T-cell (primary cell): ENCODE results near the gene EPS8L2. TPM values are rescaled to one million over a fixed set of nuclear protein-coding genes. Genes with fewer than 3 reads are reported as not detected.

Experiments
- ATAC-seq, 4 experiments: fragments of 200-7000 bp in 3 of 4; fragments of 150-1000 bp in 1 of 4; cut with Tn5 transposase; replicated peaks in 1 of 4; 1 replicate in 3 of 4; 2 replicates in 1 of 4; pipeline ENCODE4 v1.10.0; 2021; ENCODE audit warnings: moderate library complexity in 3 of 4, mild to moderate bottlenecking in 2 of 4, moderate number of reproducible peaks in 1 of 4
- CTCF ChIA-PET, 2 donors: fragments of 300-600 bp; sonication (Branson Sonifier 250); formaldehyde crosslinking; loops; one replicate each; lab custom pipeline; 2022; ENCODE audit warnings: antibody characterized with exemption in 2 of 2; lab: Charles Lee
- POLR2A ChIA-PET, 2 donors: fragments of 300-600 bp; sonication (Branson Sonifier 250); formaldehyde crosslinking; loops; one replicate each; lab custom pipeline; 2022; ENCODE audit warnings: antibody characterized with exemption in 2 of 2; lab: Charles Lee
- DNase-seq, 35 experiments: peaks; one replicate each; pipeline versions ENCODE4 v3.0.0 to v3.0.0-alpha.2; 2013 to 2023
- H3K27ac ChIP-seq: one replicate; pipeline ENCODE4 v1.5.1; 2013; ENCODE audit warnings: low read length
- H3K27me3 ChIP-seq, 2 experiments: replicated peaks in 1 of 2; 1 replicate in 1 of 2; 2 replicates in 1 of 2; pipeline versions ENCODE4 v1.6.1 to v1.7.0; 2013; ENCODE audit warnings: low read length in 1 of 2, mixed read lengths in 1 of 2; ENCODE audit not compliant: control insufficient read depth in 2 of 2, insufficient read depth in 2 of 2; ENCODE audit errors: extremely low read depth in 1 of 2
- H3K36me3 ChIP-seq, 2 donors: 1 replicate in 1 of 2; 2 replicates in 1 of 2; pipeline versions ENCODE4 v1.6.1 to v1.7.0; 2013; ENCODE audit warnings: low read length in 1 of 2; ENCODE audit not compliant: control insufficient read depth in 2 of 2, insufficient read depth in 1 of 2; ENCODE audit errors: extremely low read depth in 1 of 2
- H3K4me1 ChIP-seq, 2 experiments: 1 replicate in 1 of 2; 2 replicates in 1 of 2; pipeline versions ENCODE4 v1.6.1 to v1.7.0; 2013; ENCODE audit warnings: low read length in 2 of 2, mixed read lengths in 1 of 2; ENCODE audit not compliant: insufficient read depth in 2 of 2, control insufficient read depth in 1 of 2; ENCODE audit errors: extremely low read depth in 1 of 2
- H3K4me3 ChIP-seq, 2 donors: 1 replicate in 1 of 2; 2 replicates in 1 of 2; pipeline versions ENCODE4 v1.5.1 to v1.7.0; 2013; ENCODE audit warnings: mild to moderate bottlenecking in 2 of 2, low read length in 1 of 2, moderate library complexity in 1 of 2; ENCODE audit not compliant: control insufficient read depth in 1 of 2; ENCODE audit errors: extremely low read depth in 1 of 2
- H3K9me3 ChIP-seq: 2 replicates; pipeline ENCODE4 v1.7.0; 2013
- H3K27ac Mint-ChIP-seq, 2 donors: one replicate each; pipeline ENCODE4 v1.8.0; 2020 to 2021; ENCODE audit warnings: mild to moderate bottlenecking in 2 of 2, mixed read lengths in 2 of 2
- H3K27me3 Mint-ChIP-seq, 2 donors: one replicate each; pipeline ENCODE4 v1.8.0; 2021 to 2022; ENCODE audit warnings: mixed read lengths in 2 of 2
- H3K36me3 Mint-ChIP-seq: one replicate; pipeline ENCODE4 v1.8.0; 2021; ENCODE audit warnings: mixed read lengths
- H3K4me1 Mint-ChIP-seq, 3 donors: one replicate each; pipeline ENCODE4 v1.8.0; 2020 to 2022; ENCODE audit warnings: mixed read lengths in 3 of 3, mild to moderate bottlenecking in 1 of 3
- H3K4me3 Mint-ChIP-seq, 3 donors: one replicate each; pipeline ENCODE4 v1.8.0; 2020 to 2022; ENCODE audit warnings: mild to moderate bottlenecking in 3 of 3, mixed read lengths in 3 of 3, moderate library complexity in 3 of 3
- H3K9me3 Mint-ChIP-seq, 3 donors: one replicate each; pipeline ENCODE4 v1.8.0; 2020 to 2022; ENCODE audit warnings: mixed read lengths in 3 of 3
- WGBS: methylation state at CpG from one replicate; pipeline ENCODE4 v1.1.5; 2013; ENCODE audit warnings: missing lambda C conversion rate; ENCODE audit not compliant: insufficient coverage; 5-methylcytosine and 5-hydroxymethylcytosine counted together
- total RNA-seq, 35 experiments: library from RNA in 6 of 35; stranded (reverse) in 6 of 35; fragments of 120-200 nt in 1 of 35; gene quantifications; one replicate each; pipeline versions ENCODE4 v1.2.1 to v1.2.4 and lab custom pipeline; 2013 to 2026

Gene EPS8L2
- total RNA-seq, 5 donors from 2014 or later (not counting 1 experiment from before 2014, with no cell fraction given): 7.5 to 18.5 (median 14.6) TPM

GRCh38 chr11:721247-721740, 15.3 kb downstream of the EPS8L2 start:
- Mint-ChIP-seq H3K27me3 (peaks cover 11 to 14% of the 10 kb centered on the region in 2 donors), H3K4me3 (peak overlapping the region; percentile 55 to 77 (median 59)), H3K36me3 (no peaks in the 10 kb centered on the region), H3K4me1 (peaks cover 6 to 24% (median 13%) of the 10 kb centered on the region in 3 donors), H3K9me3 (peaks cover 0 to 3% (median 0%) of the 10 kb centered on the region in 3 donors), H3K27ac (no peak overlapping the region)
- WGBS: 10% methylated on average over 24 of the region's 28 CpGs
- Histone ChIP-seq H3K36me3 (no peaks in the 10 kb centered on the region), H3K4me3 (peak overlapping the region; percentile 11 to 23), H3K27ac (no peak overlapping the region), H3K4me1 (peaks cover 8 to 41% of the 10 kb centered on the region in 2 experiments), H3K9me3 (no peaks in the 10 kb centered on the region), H3K27me3 (peaks cover 0 to 59% of the 10 kb centered on the region in 2 experiments)
- DNase-seq (no peak), ATAC-seq (peak in 3 of 4 experiments; percentile 2 to 3 (median 3))
- CTCF ChIA-PET: interaction anchor here in 1 of 2 donors (1.0 to 1.3 kb wide), 3 partner anchors 26 to 185 kb away, joined by 3 to 4 read pairs (median 3); partner anchors contain the start of gene TMEM80
- POLR2A ChIA-PET: interaction anchor here in 1 of 2 donors (0.6 kb wide), 1 partner anchor 75 kb away, joined by 3 read pairs; no protein-coding TSS in a partner anchor

GRCh38 chr11:721741-722345, 15.8 kb downstream of the EPS8L2 start:
- Histone ChIP-seq H3K4me1 (peaks cover 9 to 47% of the 10 kb centered on the region in 2 experiments), H3K27ac (no peak overlapping the region), H3K9me3 (no peaks in the 10 kb centered on the region), H3K27me3 (peaks cover 0 to 59% of the 10 kb centered on the region in 2 experiments), H3K36me3 (no peaks in the 10 kb centered on the region), H3K4me3 (peak overlapping the region in 1 of 2 donors; percentile 6)
- 4% methylated on average over 26 of the region's 33 CpGs for WGBS
- H3K4me1 Mint-ChIP-seq: peaks cover 6 to 26% (median 16%) of the 10 kb centered on the region in 3 donors
- no peaks in the 10 kb centered on the region for H3K36me3 Mint-ChIP-seq
- peak in 32 of 35 experiments; percentile 33 to 77 (median 56) for DNase-seq
- peak; percentile 44 to 59 (median 52) for ATAC-seq
- ChIA-PET CTCF (interaction anchor here (0.6 to 1.3 kb wide), 7 partner anchors 26 to 266 kb away, joined by 3 to 5 read pairs (median 3); partner anchors contain the start of gene TMEM80 (in 1 of the 2)), POLR2A (interaction anchor here in 1 of 2 donors (0.6 to 0.7 kb wide), 2 partner anchors 26 to 75 kb away, joined by 3 to 6 read pairs; partner anchors contain the start of gene TMEM80)
- H3K27ac Mint-ChIP-seq: no peak overlapping the region
- H3K4me3 Mint-ChIP-seq: peak overlapping the region in 2 of 3 donors; percentile 55 to 77
- H3K9me3 Mint-ChIP-seq: no peaks in the 10 kb centered on the region
- H3K27me3 Mint-ChIP-seq: peaks cover 11 to 14% of the 10 kb centered on the region in 2 donors

GRCh38 chr11:722346-722811, 16.3 kb downstream of the EPS8L2 start:
- WGBS: 69% methylated on average over 16 of the region's 20 CpGs
- Mint-ChIP-seq H3K4me3 (peak overlapping the region in 1 of 3 donors; percentile 77), H3K27ac (no peak overlapping the region), H3K36me3 (no peaks in the 10 kb centered on the region), H3K27me3 (peaks cover 11 to 14% of the 10 kb centered on the region in 2 donors), H3K9me3 (no peaks in the 10 kb centered on the region), H3K4me1 (peaks cover 6 to 28% (median 16%) of the 10 kb centered on the region in 3 donors)
- no peak overlapping the region for H3K27ac ChIP-seq
- no peaks in the 10 kb centered on the region for H3K9me3 ChIP-seq
- peaks cover 9 to 52% of the 10 kb centered on the region in 2 experiments for H3K4me1 ChIP-seq
- no peaks in the 10 kb centered on the region for H3K36me3 ChIP-seq
- peaks cover 0 to 58% of the 10 kb centered on the region in 2 experiments for H3K27me3 ChIP-seq
- no peak for DNase-seq
- ATAC-seq: no peak
- POLR2A ChIA-PET: interaction anchor here in 1 of 2 donors (0.6 to 0.7 kb wide), 2 partner anchors 27 to 62 kb away, joined by 5 to 6 read pairs; partner anchors contain the start of gene TMEM80
- no peak overlapping the region for H3K4me3 ChIP-seq
- CTCF ChIA-PET: interaction anchor here (0.6 to 1.3 kb wide), 7 partner anchors 27 to 266 kb away, joined by 3 to 5 read pairs (median 3); partner anchors contain the start of gene TMEM80 (in 1 of the 2)

GRCh38 chr11:723120-723883, 17.3 kb downstream of the EPS8L2 start:
- ChIA-PET POLR2A (interaction anchor here in 1 of 2 donors (0.6 kb wide), 1 partner anchor 63 kb away, joined by 5 read pairs; no protein-coding TSS in a partner anchor), CTCF (interaction anchor here (0.6 to 1.2 kb wide), 3 partner anchors 10 to 56 kb away, joined by 3 to 4 read pairs (median 3); partner anchors contain the start of gene TMEM80 (in 1 of the 2))
- H3K4me1 Mint-ChIP-seq: peaks cover 6 to 28% (median 16%) of the 10 kb centered on the region in 3 donors
- DNase-seq: peak in 25 of 35 experiments; percentile 32 to 79 (median 47)
- no peak overlapping the region for H3K4me3 ChIP-seq
- peaks cover 13 to 61% of the 10 kb centered on the region in 2 experiments for H3K4me1 ChIP-seq
- no peak overlapping the region for H3K27ac ChIP-seq
- H3K36me3 ChIP-seq: no peaks in the 10 kb centered on the region
- H3K4me3 Mint-ChIP-seq: peak overlapping the region; percentile 60 to 89 (median 65)
- WGBS: 44% methylated on average over 3 of the region's 8 CpGs
- no peaks in the 10 kb centered on the region for H3K9me3 Mint-ChIP-seq
- H3K27me3 Mint-ChIP-seq: peaks cover 11 to 14% of the 10 kb centered on the region in 2 donors
- peak in 3 of 4 experiments; percentile 15 to 64 (median 29) for ATAC-seq
- H3K27me3 ChIP-seq: peaks cover 0 to 65% of the 10 kb centered on the region in 2 experiments
- H3K27ac Mint-ChIP-seq: peak overlapping the region in 1 of 2 donors; percentile 67
- H3K9me3 ChIP-seq: no peaks in the 10 kb centered on the region
- no peaks in the 10 kb centered on the region for H3K36me3 Mint-ChIP-seq

- POLR2A ChIA-PET: interaction anchor here in 1 of 2 donors (0.7 kb wide), 1 partner anchor 58 kb away, joined by 3 read pairs; no protein-coding TSS in a partner anchor
- Mint-ChIP-seq H3K4me3 (peak overlapping the region in 1 of 3 donors; percentile 73), H3K27ac (peak overlapping the region in 1 of 2 donors; percentile 55), H3K27me3 (peaks cover 11 to 13% of the 10 kb centered on the region in 2 donors), H3K9me3 (no peaks in the 10 kb centered on the region), H3K36me3 (no peaks in the 10 kb centered on the region), H3K4me1 (peaks cover 6 to 26% (median 16%) of the 10 kb centered on the region in 3 donors)
- CTCF ChIA-PET: interaction anchor here (0.6 to 1.3 kb wide), 6 partner anchors 9 to 177 kb away, joined by 3 to 6 read pairs (median 4); partner anchors contain the start of gene TMEM80 (in 1 of the 2)
- Histone ChIP-seq H3K9me3 (no peaks in the 10 kb centered on the region), H3K27me3 (peaks cover 0 to 71% of the 10 kb centered on the region in 2 experiments), H3K27ac (no peak overlapping the region), H3K36me3 (no peaks in the 10 kb centered on the region), H3K4me1 (peaks cover 13 to 62% of the 10 kb centered on the region in 2 experiments), H3K4me3 (no peak overlapping the region)
- 69% methylated on average over 18 of the region's 19 CpGs for WGBS
- no peak for ATAC-seq
- no peak for DNase-seq
Observed at GRCh38 chr11:724049-724777, 18.2 kb downstream of the EPS8L2 start.
